ENCODE measurements around the gene NINJ2. TPM values are rescaled to one million over a fixed set of nuclear protein-coding genes. Genes with fewer than 3 reads are reported as not detected.

The NINJ2 gene
- polyA plus RNA-seq, 1 of the 3 experiments (the other 2 are of a cell fraction): 0.07 TPM

- Histone ChIP-seq H3K4me3 (ENCODE audit: low read depth in 2 of 2, low read length in 1 of 2) (no peak overlapping the region), H2AFZ (ENCODE audit: low read depth) (peak overlapping the region; percentile 76), H3K4me2 (no peak overlapping the region), H3K79me2 (ENCODE audit: insufficient read depth) (no peaks in the 10 kb centered on the region), H4K20me1 (ENCODE audit: insufficient read depth) (no peaks in the 10 kb centered on the region), H3K27ac (ENCODE audit: low read depth in 2 of 2, low read length in 1 of 2) (no peak overlapping the region), H3K9me3 (no peaks in the 10 kb centered on the region), H3K9me2 (no peaks in the 10 kb centered on the region), H3K4me1 (ENCODE audit: control insufficient read depth in 1 of 2, insufficient read depth in 2 of 2, low read depth in 1 of 2, low read length in 1 of 2) (peaks cover 0 to 21% of the 10 kb centered on the region in 2 experiments; a peak in 2 of 4 replicates), H3K36me3 (replicated peaks in 1 of 2; ENCODE audit: control insufficient read depth in 1 of 2, insufficient read depth in 2 of 2, low read length in 1 of 2) (no peaks in the 10 kb centered on the region), H3K9ac (no peak overlapping the region), H3F3A (replicated peaks; ENCODE audit: insufficient read depth) (peaks cover 1% of the 10 kb centered on the region), H3K27me3 (ENCODE audit: insufficient read depth) (no peaks in the 10 kb centered on the region)
- TF ChIP-seq TAF1 (IDR thresholded peaks at IDR 0.05; ENCODE audit: borderline replicate concordance, low read depth, low read length) (no peak), RFX5 (IDR thresholded peaks at IDR 0.05; ENCODE audit: low read length) (no peak), IRF3 (IDR thresholded peaks at IDR 0.05; ENCODE audit: low read depth, low read length) (no peak), EP300 (IDR thresholded peaks at IDR 0.05; ENCODE audit: borderline replicate concordance in 1 of 2, low read depth in 1 of 2, low read length in 1 of 2) (no peak), NFIC (IDR thresholded peaks at IDR 0.05; ENCODE audit: borderline replicate concordance) (no peak), GATA2 (CRISPR knock-in tag; IDR thresholded peaks at IDR 0.05) (no peak), ZBTB33 (IDR thresholded peaks at IDR 0.05; ENCODE audit: borderline replicate concordance, low read depth) (no peak)
- CTCF ChIA-PET: interaction anchor here (0.7 to 6.5 kb wide), 44 partner anchors 9 to 1378 kb away, joined by 3 to 129 read pairs (median 4); partner anchors contain the start of genes NINJ2, RAD52 and WNK1
- DNase-seq: no peak
- POLR2A ChIA-PET: interaction anchor here (1.3 to 1.6 kb wide), 3 partner anchors 15 to 373 kb away, joined by 5 to 14 read pairs (median 8); partner anchors contain the start of gene RAD52
- WGBS (ENCODE audit: low lambda C conversion rate): 94% methylated on average over 14 of the region's 14 CpGs
Measured at GRCh38 chr12:576615-577110, 86.6 kb downstream of the NINJ2 start.

- no peaks in the 10 kb centered on the region for H4K20me1 ChIP-seq (ENCODE audit: insufficient read depth)
- H3K79me2 ChIP-seq (ENCODE audit: insufficient read depth): no peaks in the 10 kb centered on the region
- ChIA-PET CTCF (interaction anchor here (0.5 to 6.5 kb wide), 56 partner anchors 10 to 1378 kb away, joined by 3 to 129 read pairs (median 4); partner anchors contain the start of genes NINJ2, RAD52 and WNK1), POLR2A (interaction anchor here (1.0 to 1.6 kb wide), 4 partner anchors 16 to 374 kb away, joined by 5 to 14 read pairs (median 7); partner anchors contain the start of genes RAD52 and WNK1)
- peaks cover 0 to 27% of the 10 kb centered on the region in 2 experiments; a peak in 2 of 4 replicates for H3K4me1 ChIP-seq (ENCODE audit: control insufficient read depth in 1 of 2, insufficient read depth in 2 of 2, low read depth in 1 of 2, low read length in 1 of 2)
- no peaks in the 10 kb centered on the region for H3K36me3 ChIP-seq (replicated peaks in 1 of 2; ENCODE audit: control insufficient read depth in 1 of 2, insufficient read depth in 2 of 2, low read length in 1 of 2)
- H3K9me2 ChIP-seq: no peaks in the 10 kb centered on the region
- H2AFZ ChIP-seq (ENCODE audit: low read depth): peak overlapping the region; percentile 76
- H3K27ac ChIP-seq (ENCODE audit: low read depth in 2 of 2, low read length in 1 of 2): peak overlapping the region in 1 of 2 experiments; percentile 31; a peak in 2 of 4 replicates
- no peaks in the 10 kb centered on the region for H3K9me3 ChIP-seq
- peak; percentile 96 for DNase-seq
- H3K4me3 ChIP-seq (ENCODE audit: low read depth in 2 of 2, low read length in 1 of 2): peak overlapping the region in 1 of 2 experiments; percentile 25; a peak in 1 of 4 replicates
- H3K9ac ChIP-seq: 0 out of 2 replicates have a peak overlapping the region, but pooled peaks have one; percentile 25
- 29% methylated on average over 39 of the region's 39 CpGs for WGBS (ENCODE audit: low lambda C conversion rate)
- H3F3A ChIP-seq (replicated peaks; ENCODE audit: insufficient read depth): peaks cover 5% of the 10 kb centered on the region
- H3K4me2 ChIP-seq: no peak overlapping the region
- no peaks in the 10 kb centered on the region for H3K27me3 ChIP-seq (ENCODE audit: insufficient read depth)
- TF ChIP-seq RFX5 (IDR thresholded peaks at IDR 0.05; ENCODE audit: low read length) (no peak), IRF3 (IDR thresholded peaks at IDR 0.05; ENCODE audit: low read depth, low read length) (no peak), PBX3 (IDR thresholded peaks at IDR 0.05) (no peak), USF1 (IDR thresholded peaks at IDR 0.05; ENCODE audit: borderline replicate concordance, low read depth) (peak; percentile 85), SIN3A (IDR thresholded peaks at IDR 0.05; ENCODE audit: borderline replicate concordance, low read depth, low read length) (0 out of 2 replicates have a peak, but pooled peaks have one; percentile 46), RCOR1 (IDR thresholded peaks at IDR 0.05; ENCODE audit: low read length) (no peak), FOSL2 (IDR thresholded peaks at IDR 0.05; ENCODE audit: borderline replicate concordance, low read depth) (no peak), SMC3 (IDR thresholded peaks at IDR 0.05; ENCODE audit: low read depth, low read length) (peak; percentile 91), NRF1 (IDR thresholded peaks at IDR 0.05; ENCODE audit: low read depth, low read length) (no peak), CTCF (IDR thresholded peaks at IDR 0.05) (peak; percentile 95)
Measured at GRCh38 chr12:575948-576614, 87.2 kb downstream of the NINJ2 start.
